Thyroid gland (tissue), 4 donors: Measurements from ENCODE around the gene C21orf58.

Source experiments
- CTCF ChIP-seq, 6 experiments: fragments of 200-600 bp in 3 of 6; fragments of 450-650 bp in 3 of 6; sonication (generic) in 3 of 6; IDR thresholded peaks; one replicate each; pipeline ENCODE4 v1.5.1; 2016 to 2019; ENCODE audit warnings: antibody characterized with exemption in 6 of 6, mild to moderate bottlenecking in 2 of 6, inconsistent platforms in 1 of 6, moderate library complexity in 1 of 6
- POLR2A ChIP-seq, 2 donors: fragments of 450-650 bp; IDR thresholded peaks; one replicate each; pipeline ENCODE4 v1.6.1; 2017; ENCODE audit warnings: antibody characterized with exemption in 2 of 2, mild to moderate bottlenecking in 2 of 2, moderate library complexity in 1 of 2

- TF ChIP-seq CTCF (IDR thresholded peaks at IDR 0.05) (no peak), POLR2A (IDR thresholded peaks at IDR 0.05) (no peak)
Observed at GRCh38 chr21:46322351-46323226, 1.1 kb downstream of the C21orf58 start.
